H1 (cell line): Measurements from ENCODE around the gene TOMM40L. TPM values are rescaled to one million over a fixed set of nuclear protein-coding genes. Genes with fewer than 3 reads are reported as not detected.

Experiments
- CTCF ChIA-PET: fragments of 300-600 bp; sonication (Branson Sonifier 250); formaldehyde crosslinking; loops from one replicate; lab custom pipeline; 2021; ENCODE audit not compliant: partially characterized antibody; lab: Charles Lee
- POLR2A ChIA-PET: fragments of 300-600 bp; sonication (Branson Sonifier 250); formaldehyde crosslinking; loops from one replicate; lab custom pipeline; 2021; ENCODE audit warnings: inconsistent platforms; ENCODE audit not compliant: partially characterized antibody; lab: Charles Lee
- DNase-seq, 2 experiments: peaks; one replicate each; pipeline versions ENCODE4 v3.0.0 to v3.0.0-alpha.2; 2010 to 2022; ENCODE audit warnings: low spot score in 2 of 2, low read depth in 1 of 2, mixed read lengths in 1 of 2
- FAIRE-seq: peaks from 2 replicates; lab custom pipeline; 2011; peaks lifted over from hg19 to GRCh38; lab: Jason Lieb, UNC
- H2AFZ ChIP-seq: 2 replicates; pipeline ENCODE4 v1.8.1; 2012; ENCODE audit warnings: low read length, inconsistent platforms
- H2AK5ac ChIP-seq: 2 replicates; pipeline ENCODE4 v1.6.1; 2013; ENCODE audit warnings: low read depth, low read length
- H2BK120ac ChIP-seq: replicated peaks from 2 replicates; pipeline ENCODE3; 2013; ENCODE audit warnings: low read depth, low read length, inconsistent platforms
- H2BK12ac ChIP-seq: 2 replicates; pipeline ENCODE4 v1.6.1; 2013; ENCODE audit warnings: low read depth, low read length
- H2BK15ac ChIP-seq: 2 replicates; pipeline ENCODE4 v1.6.1; 2013; ENCODE audit warnings: low read length
- H2BK20ac ChIP-seq: 2 replicates; pipeline ENCODE4 v1.6.1; 2013; ENCODE audit warnings: low read length
- H2BK5ac ChIP-seq: 2 replicates; pipeline ENCODE4 v1.6.1; 2013; ENCODE audit warnings: low read depth, low read length
- H3K14ac ChIP-seq: 2 replicates; pipeline ENCODE4 v1.6.1; 2013; ENCODE audit warnings: inconsistent platforms; ENCODE audit not compliant: insufficient read length
- H3K18ac ChIP-seq: 2 replicates; pipeline ENCODE4 v1.6.1; 2013; ENCODE audit warnings: low read length; ENCODE audit errors: extremely low read depth
- H3K23ac ChIP-seq: 2 replicates; pipeline ENCODE4 v1.6.1; 2013; ENCODE audit warnings: inconsistent platforms; ENCODE audit not compliant: insufficient read length
- H3K23me2 ChIP-seq: 2 replicates; pipeline ENCODE4 v1.6.1; 2013; ENCODE audit warnings: low read depth, low read length
- H3K27ac ChIP-seq: 2 replicates; pipeline ENCODE4 v1.6.1; 2011; ENCODE audit warnings: low read depth, low read length, inconsistent platforms
- H3K27me3 ChIP-seq, 4 experiments: replicated peaks in 1 of 4; 1 replicate in 1 of 4; 2 replicates in 3 of 4; pipeline versions ENCODE4 v1.6.1 to v1.8.1; 2011 to 2013; ENCODE audit warnings: low read length in 3 of 4, mild to moderate bottlenecking in 3 of 4, inconsistent platforms in 2 of 4, mixed read lengths in 2 of 4, moderate library complexity in 1 of 4; ENCODE audit not compliant: control insufficient read depth in 3 of 4, insufficient read depth in 3 of 4; ENCODE audit errors: extremely low read depth in 1 of 4
- H3K36me3 ChIP-seq, 4 experiments: 2 replicates each; pipeline versions ENCODE4 v1.6.1 to v1.8.1; 2011 to 2013; ENCODE audit warnings: mild to moderate bottlenecking in 4 of 4, low read length in 3 of 4, moderate library complexity in 2 of 4, control low read depth in 1 of 4, inconsistent platforms in 1 of 4; ENCODE audit not compliant: insufficient read depth in 4 of 4, control insufficient read depth in 2 of 4
- H3K4ac ChIP-seq: replicated peaks from 2 replicates; pipeline ENCODE3; 2013; ENCODE audit warnings: low read length, low read depth, mixed read lengths, inconsistent platforms; ENCODE audit not compliant: insufficient read length
- H3K4me1 ChIP-seq, 4 experiments: replicated peaks in 1 of 4; 1 replicate in 1 of 4; 2 replicates in 3 of 4; pipeline versions ENCODE4 v1.6.1 to v1.8.1; 2011 to 2013; ENCODE audit warnings: low read length in 3 of 4, inconsistent platforms in 2 of 4, mixed read lengths in 1 of 4; ENCODE audit not compliant: insufficient read depth in 4 of 4, control insufficient read depth in 3 of 4
- H3K4me2 ChIP-seq, 2 experiments: 2 replicates each; pipeline versions ENCODE4 v1.6.1 to v1.8.1; 2011 to 2013; ENCODE audit warnings: low read depth in 2 of 2, low read length in 2 of 2, control low read depth in 1 of 2, inconsistent platforms in 1 of 2, mild to moderate bottlenecking in 1 of 2; ENCODE audit not compliant: insufficient read depth in 1 of 2
- H3K4me3 ChIP-seq, 4 experiments: fragments of 200-600, 300-600 bp in 1 of 4; sonication (generic), shearing (Covaris generic), sonication (Bioruptor Twin) in 1 of 4; 2 replicates each; pipeline versions ENCODE4 v1.5.1 to v1.8.1; 2011 to 2016; ENCODE audit warnings: low read length in 4 of 4, low read depth in 3 of 4, control low read depth in 2 of 4, inconsistent platforms in 2 of 4, mild to moderate bottlenecking in 2 of 4, mixed read lengths in 1 of 4, moderate library complexity in 1 of 4; ENCODE audit not compliant: insufficient read depth in 2 of 4; ENCODE audit errors: extremely low read depth in 1 of 4
- H3K56ac ChIP-seq: replicated peaks from 2 replicates; pipeline ENCODE3; 2013; ENCODE audit warnings: low read depth, mild to moderate bottlenecking, mixed read lengths, low read length, inconsistent platforms; ENCODE audit not compliant: insufficient read length
- H3K79me1 ChIP-seq: 2 replicates; pipeline ENCODE4 v1.6.1; 2013; ENCODE audit warnings: low read depth, low read length, control low read depth
- H3K79me2 ChIP-seq, 2 experiments: 2 replicates each; pipeline versions ENCODE4 v1.6.1 to v1.8.1; 2012 to 2013; ENCODE audit warnings: low read length in 2 of 2, mild to moderate bottlenecking in 2 of 2, inconsistent platforms in 1 of 2; ENCODE audit not compliant: insufficient read depth in 2 of 2, control insufficient read depth in 1 of 2
- H3K9ac ChIP-seq, 4 experiments: replicated peaks in 1 of 4; 1 replicate in 1 of 4; 2 replicates in 3 of 4; pipeline versions ENCODE4 v1.6.1 to v1.8.1; 2011 to 2013; ENCODE audit warnings: low read depth in 3 of 4, low read length in 3 of 4, control low read depth in 2 of 4, mild to moderate bottlenecking in 2 of 4, moderate library complexity in 2 of 4, inconsistent platforms in 1 of 4; ENCODE audit errors: extremely low read depth in 1 of 4
- H3K9me3 ChIP-seq, 2 experiments: 2 replicates each; pipeline versions ENCODE4 v1.6.1 to v1.8.1; 2012 to 2013; ENCODE audit warnings: mild to moderate bottlenecking in 2 of 2, moderate library complexity in 2 of 2, control low read depth in 1 of 2, inconsistent platforms in 1 of 2, low read depth in 1 of 2, low read length in 1 of 2, mixed read lengths in 1 of 2; ENCODE audit not compliant: insufficient read depth in 2 of 2
- H4K20me1 ChIP-seq, 2 experiments: replicated peaks in 1 of 2; 2 replicates each; pipeline versions ENCODE3 to v1.8.1; 2011 to 2013; ENCODE audit warnings: inconsistent platforms in 2 of 2, low read length in 2 of 2, mild to moderate bottlenecking in 1 of 2; ENCODE audit not compliant: insufficient read depth in 2 of 2, control insufficient read depth in 1 of 2
- H4K5ac ChIP-seq: 2 replicates; pipeline ENCODE4 v1.6.1; 2013; ENCODE audit warnings: low read length, low read depth, mixed read lengths, inconsistent platforms; ENCODE audit not compliant: insufficient read length
- H4K8ac ChIP-seq: 2 replicates; pipeline ENCODE4 v1.8.0; 2013; ENCODE audit warnings: mild to moderate bottlenecking, moderate library complexity, low read length, inconsistent platforms; ENCODE audit not compliant: insufficient read depth; ENCODE audit errors: extremely low read depth
- H4K91ac ChIP-seq: replicated peaks from 2 replicates; pipeline ENCODE3; 2013; ENCODE audit warnings: low read length, mixed read lengths, inconsistent platforms; ENCODE audit not compliant: insufficient read length
- ASH2L ChIP-seq: fragments of 200-600, 300-600 bp; sonication (generic); IDR thresholded peaks from one replicate; pipeline ENCODE4 v1.7.1; 2017; ENCODE audit warnings: low read length
- CBX8 ChIP-seq: fragments of 300-800, 300-1000 bp; sonication (generic); IDR thresholded peaks from 2 replicates; pipeline ENCODE4 v1.7.1; 2016; ENCODE audit warnings: low read depth, low read length, borderline replicate concordance
- JUND ChIP-seq: IDR thresholded peaks from 2 replicates; pipeline ENCODE4 v1.6.1; 2011; ENCODE audit warnings: mild to moderate bottlenecking, improper control_type of control experiment, low read length
- NANOG ChIP-seq: IDR thresholded peaks from 2 replicates; pipeline ENCODE4 v1.6.1; 2011; ENCODE audit warnings: low read length, low read depth, mild to moderate bottlenecking, inconsistent platforms; ENCODE audit not compliant: insufficient read depth, poor library complexity, severe bottlenecking
- RAD21 ChIP-seq, 2 experiments: IDR thresholded peaks in 1 of 2; conservative IDR thresholded peaks in 1 of 2; 2 replicates each; pipeline ENCODE4 v1.6.1; 2011; ENCODE audit warnings: low read depth in 2 of 2, low read length in 2 of 2, improper control_type of control experiment in 1 of 2, inconsistent platforms in 1 of 2, mild to moderate bottlenecking in 1 of 2, moderate library complexity in 1 of 2
- RNF2 ChIP-seq: fragments of 200-900, 300-1000 bp; sonication (generic); IDR thresholded peaks from 2 replicates; pipeline ENCODE4 v1.7.1; 2016; ENCODE audit warnings: borderline replicate concordance, low read depth, mild to moderate bottlenecking, antibody characterized with exemption, low read length; ENCODE audit not compliant: poor library complexity, severe bottlenecking; ENCODE audit errors: missing control alignments
- TCF12 ChIP-seq: IDR thresholded peaks from 2 replicates; pipeline ENCODE4 v1.6.1; 2011; ENCODE audit warnings: low read depth, mild to moderate bottlenecking, low read length
- WGBS, 2 experiments: shearing (Covaris generic) in 1 of 2; methylation state at CpG; one replicate each; pipeline versions ENCODE4 v1.1.6 to v1.1.7; 2013 to 2015; ENCODE audit warnings: low lambda C conversion rate in 2 of 2, mixed read lengths in 2 of 2, inconsistent platforms in 1 of 2, low coverage in 1 of 2, missing lambda C conversion rate in 1 of 2; ENCODE audit not compliant: insufficient replicate concordance in 2 of 2, insufficient coverage in 1 of 2, insufficient read length in 1 of 2; ENCODE audit errors: extremely low coverage in 1 of 2, missing lambda C conversion rate in 1 of 2; 5-methylcytosine and 5-hydroxymethylcytosine counted together
- polyA plus RNA-seq, 7 experiments: library from polyadenylated mRNA; depleted of rRNA in 3 of 7; stranded (reverse) in 5 of 7; unstranded in 2 of 7; fragments of >200 nt in 5 of 7; fragments of 200-250 nt in 2 of 7; gene quantifications; 1 replicate in 5 of 7; 2 replicates in 1 of 7; 4 replicates in 1 of 7; pipeline versions ENCODE4 v1.2.1 to v1.2.3, GENCODE V29; 2011 to 2013; ENCODE audit warnings: missing spikeins in 2 of 7, mixed read lengths in 2 of 7
- total RNA-seq: library from RNA; stranded (reverse); fragmentation: NEBNext Ultra II Directional; extraction: Animal tissue kit (Norgen Biotek cat#: 25700); gene quantifications from 2 replicates; pipeline ENCODE4 v1.2.1, GENCODE V29; 2021
- TF ChIP-seq, protein P1 (sequence below), 3 experiments: IDR thresholded peaks; 1 replicate in 2 of 3; 2 replicates in 1 of 3; pipeline versions ENCODE4 v1.5.1 to v1.6.1; 2011; ENCODE audit warnings: low read length in 3 of 3, mild to moderate bottlenecking in 3 of 3, inconsistent platforms in 2 of 3, low read depth in 1 of 3, moderate library complexity in 1 of 3; ENCODE audit not compliant: insufficient read depth in 1 of 3; ENCODE audit errors: control extremely low read depth in 1 of 3

Gene TOMM40L
- total and polyA plus RNA-seq, 2 of the 8 experiments (the other 6 are each of a cell fraction or from before 2014, with no cell fraction given): 11.4 to 15.0 TPM

DNA sequence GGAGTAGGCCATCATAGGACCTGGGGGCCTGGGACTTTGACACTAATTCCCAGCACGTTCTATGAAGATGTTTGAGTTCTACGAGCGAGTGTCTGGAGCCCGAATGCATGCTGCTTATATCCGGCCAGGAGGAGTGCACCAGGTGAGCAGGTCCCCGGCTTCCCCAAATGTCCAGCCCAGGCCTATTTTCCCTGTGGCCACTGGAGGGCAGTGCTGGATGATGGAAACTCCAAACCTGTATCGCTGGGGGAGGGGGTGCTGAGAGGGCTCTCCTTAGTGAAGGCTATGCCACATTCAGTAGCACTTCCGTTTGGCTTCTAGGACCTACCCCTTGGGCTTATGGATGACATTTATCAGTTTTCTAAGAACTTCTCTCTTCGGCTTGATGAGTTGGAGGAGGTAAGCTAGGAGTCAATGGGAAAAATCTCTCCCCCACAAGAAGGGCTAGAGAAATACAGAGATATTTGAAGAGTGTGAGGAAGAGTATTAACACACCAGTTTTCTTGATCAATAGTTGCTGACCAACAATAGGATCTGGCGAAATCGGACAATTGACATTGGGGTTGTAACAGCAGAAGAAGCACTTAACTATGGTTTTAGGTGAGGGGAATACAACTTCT lies 16.0 kb upstream of the TOMM40L start:
- Histone ChIP-seq H3K79me1 (no peaks in the 10 kb centered on the region), H2BK5ac (no peak overlapping the region), H3K4ac (no peak overlapping the region), H4K5ac (no peak overlapping the region), H2BK20ac (no peak overlapping the region), H3K23ac (no peak overlapping the region), H3K4me2 (no peak overlapping the region), H3K27me3 (no peaks in the 10 kb centered on the region), H3K9ac (no peak overlapping the region), H2BK12ac (no peak overlapping the region), H3K4me1 (peaks cover 0 to 4% (median 1%) of the 10 kb centered on the region in 4 experiments; a peak in 4 of 7 replicates), H3K14ac (no peak overlapping the region), H2AK5ac (no peak overlapping the region), H3K79me2 (no peaks in the 10 kb centered on the region), H4K91ac (no peak overlapping the region), H2AFZ (no peak overlapping the region), H2BK120ac (no peak overlapping the region), H3K9me3 (no peaks in the 10 kb centered on the region), H4K20me1 (peaks cover 1 to 11% of the 10 kb centered on the region in 2 experiments), H3K4me3 (no peak overlapping the region), H3K36me3 (peaks cover 38 to 73% (median 61%) of the 10 kb centered on the region in 4 experiments), H3K23me2 (no peaks in the 10 kb centered on the region), H3K56ac (no peak overlapping the region), H4K8ac (no peak overlapping the region), H2BK15ac (no peak overlapping the region), H3K18ac (no peak overlapping the region), H3K27ac (0 out of 2 replicates have a peak overlapping the region, but pooled peaks have one; percentile 5)
- ChIA-PET POLR2A (interaction anchor here (0.6 to 2.0 kb wide), 4 partner anchors 10 to 91 kb away, joined by 3 to 6 read pairs (median 4); partner anchors contain the start of gene USP21), CTCF (interaction anchor here (0.6 to 23.7 kb wide), 13 partner anchors 5 to 171 kb away, joined by 3 to 427 read pairs (median 9); partner anchors contain the start of genes ADAMTS4, APOA2, FCER1G and NDUFS2)
- peak; percentile 67 to 92 for DNase-seq
- WGBS, 2 experiments: 63% methylated on average over 11 of the region's 11 CpGs; no CpG with 5 or more reads in 1 of the 2 experiments
- peak; percentile 62 for FAIRE-seq
- TF ChIP-seq RNF2: no peak
- TF ChIP-seq, protein P1, sequence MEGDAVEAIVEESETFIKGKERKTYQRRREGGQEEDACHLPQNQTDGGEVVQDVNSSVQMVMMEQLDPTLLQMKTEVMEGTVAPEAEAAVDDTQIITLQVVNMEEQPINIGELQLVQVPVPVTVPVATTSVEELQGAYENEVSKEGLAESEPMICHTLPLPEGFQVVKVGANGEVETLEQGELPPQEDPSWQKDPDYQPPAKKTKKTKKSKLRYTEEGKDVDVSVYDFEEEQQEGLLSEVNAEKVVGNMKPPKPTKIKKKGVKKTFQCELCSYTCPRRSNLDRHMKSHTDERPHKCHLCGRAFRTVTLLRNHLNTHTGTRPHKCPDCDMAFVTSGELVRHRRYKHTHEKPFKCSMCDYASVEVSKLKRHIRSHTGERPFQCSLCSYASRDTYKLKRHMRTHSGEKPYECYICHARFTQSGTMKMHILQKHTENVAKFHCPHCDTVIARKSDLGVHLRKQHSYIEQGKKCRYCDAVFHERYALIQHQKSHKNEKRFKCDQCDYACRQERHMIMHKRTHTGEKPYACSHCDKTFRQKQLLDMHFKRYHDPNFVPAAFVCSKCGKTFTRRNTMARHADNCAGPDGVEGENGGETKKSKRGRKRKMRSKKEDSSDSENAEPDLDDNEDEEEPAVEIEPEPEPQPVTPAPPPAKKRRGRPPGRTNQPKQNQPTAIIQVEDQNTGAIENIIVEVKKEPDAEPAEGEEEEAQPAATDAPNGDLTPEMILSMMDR (IDR thresholded peaks at IDR 0.05; ENCODE audit: control extremely low read depth in 1 of 3, insufficient read depth in 1 of 3, low read depth in 1 of 3, low read length in 3 of 3): peak; percentile 89 to 98 (median 97)
- peak; percentile 94 to 98 for TF ChIP-seq RAD21 (IDR thresholded peaks at IDR 0.05 in 1 of 2, conservative IDR thresholded peaks at IDR 0.05 in 1 of 2; ENCODE audit: low read depth in 2 of 2, low read length in 2 of 2)
- 0 out of 2 replicates have a peak, but pooled peaks have one; percentile 46 for TF ChIP-seq JUND
- TF ChIP-seq CBX8: no peak
- 0 out of 2 replicates have a peak, but pooled peaks have one; percentile 17 for TF ChIP-seq TCF12
- no peak for TF ChIP-seq ASH2L
- TF ChIP-seq NANOG: peak; percentile 37
